Astrocyte (in vitro differentiated cells and primary cell): ENCODE data around the gene EMC10.

ENCODE experiments used
- CTCF ChIP-seq: IDR thresholded peaks from 2 replicates; pipeline ENCODE4 v1.5.1; 2011; ENCODE audit warnings: low read depth, mild to moderate bottlenecking, inconsistent platforms, low read length, moderate library complexity; ENCODE audit not compliant: insufficient read depth
- EZH2 ChIP-seq: IDR thresholded peaks from 2 replicates; pipeline ENCODE4 v1.6.1; 2012; ENCODE audit warnings: mild to moderate bottlenecking, low read length, inconsistent platforms; ENCODE audit not compliant: insufficient read depth

GRCh38 chr19:50513746-50514345 lies 37.5 kb downstream of the EMC10 start, which contains the start of gene ASPDH:
- TF ChIP-seq CTCF, result no peak
- no peak for TF ChIP-seq EZH2
